GM12874 (cell line): ENCODE results near the gene PKP4.

ENCODE experiments used
- TF ChIP-seq, protein P1 (sequence below): IDR thresholded peaks from 2 replicates; pipeline ENCODE4 v1.5.1; 2011; ENCODE audit warnings: low read depth, mild to moderate bottlenecking, control low read depth, low read length, moderate library complexity; ENCODE audit not compliant: insufficient read depth

Gene PKP4

DNA sequence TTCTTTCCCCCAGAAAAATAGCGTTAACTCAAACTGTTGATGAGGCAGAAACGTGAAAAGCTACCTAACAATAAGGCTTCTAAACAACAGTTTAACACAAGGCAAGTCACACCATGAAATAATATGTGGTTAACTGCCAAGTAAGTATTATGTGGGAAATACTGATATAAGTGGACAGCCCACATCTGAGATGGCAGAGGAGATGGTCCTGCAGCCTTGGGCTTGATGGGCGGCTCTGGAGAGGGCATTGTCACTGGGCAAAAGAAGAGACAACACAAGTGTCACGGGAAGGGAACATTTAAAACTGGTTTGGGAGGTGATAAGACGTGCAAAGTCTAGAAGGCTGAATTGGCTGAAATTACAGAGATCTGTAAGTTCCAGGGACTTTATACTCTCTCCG is 147.2 kb downstream of the PKP4 start:
- TF ChIP-seq, protein P1, sequence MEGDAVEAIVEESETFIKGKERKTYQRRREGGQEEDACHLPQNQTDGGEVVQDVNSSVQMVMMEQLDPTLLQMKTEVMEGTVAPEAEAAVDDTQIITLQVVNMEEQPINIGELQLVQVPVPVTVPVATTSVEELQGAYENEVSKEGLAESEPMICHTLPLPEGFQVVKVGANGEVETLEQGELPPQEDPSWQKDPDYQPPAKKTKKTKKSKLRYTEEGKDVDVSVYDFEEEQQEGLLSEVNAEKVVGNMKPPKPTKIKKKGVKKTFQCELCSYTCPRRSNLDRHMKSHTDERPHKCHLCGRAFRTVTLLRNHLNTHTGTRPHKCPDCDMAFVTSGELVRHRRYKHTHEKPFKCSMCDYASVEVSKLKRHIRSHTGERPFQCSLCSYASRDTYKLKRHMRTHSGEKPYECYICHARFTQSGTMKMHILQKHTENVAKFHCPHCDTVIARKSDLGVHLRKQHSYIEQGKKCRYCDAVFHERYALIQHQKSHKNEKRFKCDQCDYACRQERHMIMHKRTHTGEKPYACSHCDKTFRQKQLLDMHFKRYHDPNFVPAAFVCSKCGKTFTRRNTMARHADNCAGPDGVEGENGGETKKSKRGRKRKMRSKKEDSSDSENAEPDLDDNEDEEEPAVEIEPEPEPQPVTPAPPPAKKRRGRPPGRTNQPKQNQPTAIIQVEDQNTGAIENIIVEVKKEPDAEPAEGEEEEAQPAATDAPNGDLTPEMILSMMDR: no peak

DNA sequence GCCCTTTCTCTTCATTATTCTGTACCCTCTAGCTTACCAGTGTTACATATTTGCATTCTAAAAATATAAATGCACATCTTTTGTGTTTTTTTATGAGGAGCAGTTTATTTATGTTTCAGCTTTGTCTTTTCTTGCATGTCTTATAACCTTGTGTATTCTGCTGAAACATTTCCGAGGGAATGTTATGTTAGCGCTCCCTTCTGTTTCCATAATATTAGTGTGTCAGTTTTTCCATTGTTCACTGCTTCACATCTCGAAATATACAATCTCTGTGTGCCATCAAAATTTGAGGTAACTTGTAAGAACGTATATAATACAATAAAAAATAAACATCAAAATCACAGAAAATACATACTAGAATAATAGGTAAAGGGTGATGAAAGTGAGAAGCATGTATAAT is 153.3 kb downstream of the PKP4 start:
- TF ChIP-seq, protein P1: no peak

DNA sequence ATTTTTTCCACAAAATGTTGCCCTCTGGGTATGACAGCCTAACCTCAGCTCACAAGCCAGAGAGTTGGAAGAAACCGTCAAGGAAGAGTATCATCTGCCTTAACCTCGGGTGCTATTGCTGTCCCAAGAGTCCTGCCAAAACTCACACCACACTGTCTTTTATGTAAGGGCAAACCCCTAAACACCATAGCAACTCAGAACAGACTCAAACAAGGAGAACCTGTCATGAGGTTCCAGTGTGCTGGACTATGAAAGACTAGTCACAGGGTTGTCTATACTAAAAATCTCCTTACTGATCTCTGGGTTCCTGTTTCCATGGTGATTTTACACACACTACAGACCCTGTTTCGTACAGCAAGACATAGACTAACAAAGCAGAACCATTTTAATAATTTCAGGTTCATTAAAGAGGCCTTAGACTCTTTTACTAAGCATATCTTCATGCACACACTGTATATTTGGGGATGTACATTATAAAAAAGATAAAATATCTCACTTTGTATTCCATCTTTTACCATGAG is 159.8 kb downstream of the PKP4 start:
- TF ChIP-seq, protein P1: no peak

DNA sequence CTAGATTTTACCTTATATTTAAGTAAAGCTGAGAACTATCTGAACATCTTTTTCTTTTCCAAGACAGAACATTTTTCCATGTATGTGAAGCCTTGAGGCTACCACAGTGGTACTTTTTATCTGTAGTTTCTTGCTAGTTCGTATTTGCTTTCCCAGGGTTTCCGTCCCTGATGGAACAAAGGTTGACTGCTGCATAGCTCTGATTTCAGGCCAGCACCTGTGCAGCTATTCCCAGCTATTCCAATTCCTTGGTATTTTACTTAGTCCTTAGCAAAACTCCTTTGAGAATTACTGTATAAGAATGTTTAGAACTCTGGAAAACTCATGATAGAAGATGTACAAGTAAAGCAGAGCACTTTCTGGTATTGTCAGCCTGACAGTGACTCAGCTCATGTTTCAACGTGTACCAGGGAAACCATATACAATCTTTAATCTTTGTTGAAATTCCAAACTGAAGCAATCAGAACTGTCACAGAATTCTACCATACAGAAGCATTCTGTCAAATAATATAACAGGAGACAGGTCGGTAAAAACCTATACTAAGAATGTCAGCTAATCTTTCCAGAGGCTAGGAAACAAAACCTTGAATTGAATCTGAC is 162.2 kb downstream of the PKP4 start:
- TF ChIP-seq, protein P1: no peak

DNA sequence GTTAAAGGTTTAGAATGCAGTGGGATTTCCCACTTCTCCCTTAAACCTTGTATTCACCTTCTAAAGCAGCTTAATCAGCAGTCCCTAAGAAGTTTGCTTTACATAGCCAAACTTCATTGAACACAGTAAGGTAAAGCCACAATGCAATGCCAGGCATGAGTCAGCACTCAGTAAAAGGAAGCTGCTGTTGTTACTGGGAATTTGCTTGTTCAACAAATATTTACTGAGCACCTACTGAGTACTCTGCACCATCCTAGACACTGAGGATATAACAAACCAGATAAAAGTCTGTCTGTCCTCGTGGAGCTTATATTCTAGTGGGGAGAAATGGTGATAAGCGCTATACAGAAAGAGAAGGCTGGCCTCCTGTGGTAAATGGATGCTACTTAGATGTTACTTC is 162.7 kb downstream of the PKP4 start:
- TF ChIP-seq, protein P1: no peak

DNA sequence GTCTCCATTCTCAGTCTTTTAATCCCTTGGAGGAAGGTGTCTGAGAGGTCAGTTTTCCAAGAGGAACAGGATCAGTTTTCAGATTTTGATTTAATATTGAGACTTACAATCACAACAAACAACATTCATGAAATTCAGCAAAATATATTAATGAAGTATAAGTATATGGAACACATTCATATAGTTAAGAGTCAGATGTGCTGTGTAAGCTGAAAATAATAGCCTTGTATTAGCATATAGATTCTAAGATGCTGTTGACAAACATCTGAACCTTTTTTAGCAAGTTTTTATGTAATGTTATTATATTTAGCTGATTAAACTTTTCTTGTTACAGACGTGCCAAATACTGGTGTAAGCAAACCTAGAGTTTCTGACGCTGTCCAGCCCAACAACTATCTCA is 163.9 kb downstream of the PKP4 start:
- TF ChIP-seq, protein P1: no peak

DNA sequence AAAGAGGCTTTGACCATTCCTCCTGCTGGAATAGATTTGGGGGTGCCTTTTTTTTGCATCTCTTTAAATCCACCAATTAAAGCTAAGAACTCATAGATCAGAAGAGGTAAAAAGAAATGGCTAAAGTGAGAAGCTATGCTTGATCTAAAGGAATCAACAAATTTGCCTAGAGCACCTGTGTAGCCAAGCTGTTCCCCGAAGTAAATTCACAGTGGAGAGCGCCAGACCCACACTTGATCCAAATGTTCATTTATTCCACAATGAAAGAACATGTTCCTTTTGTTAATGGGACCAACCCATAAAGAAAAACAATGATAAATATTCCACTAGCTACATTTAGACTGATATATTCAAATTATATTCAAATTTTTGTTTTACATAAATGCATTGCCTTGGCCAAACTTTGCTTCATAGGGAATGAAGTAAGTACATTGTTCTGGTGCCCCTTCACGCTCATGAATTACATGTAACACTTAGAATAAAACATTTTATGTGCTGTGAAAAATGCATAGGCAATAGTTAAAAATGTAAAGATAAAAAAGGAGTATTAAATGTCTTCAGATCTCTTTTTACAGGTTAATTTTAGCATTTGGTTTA is 167.4 kb downstream of the PKP4 start:
- TF ChIP-seq, protein P1: no peak
